ENCODE data around the gene ZNF689. TPM values are rescaled to one million over a fixed set of nuclear protein-coding genes. Genes with fewer than 3 reads are reported as not detected.
A peak's percentile ranks its signal among the peaks of the same experiment; 100 is the strongest.

ZNF689 gene
- total RNA-seq, 4 donors from 2014 or later, result 7.8 to 11.7 (median 10.0) TPM

DNA sequence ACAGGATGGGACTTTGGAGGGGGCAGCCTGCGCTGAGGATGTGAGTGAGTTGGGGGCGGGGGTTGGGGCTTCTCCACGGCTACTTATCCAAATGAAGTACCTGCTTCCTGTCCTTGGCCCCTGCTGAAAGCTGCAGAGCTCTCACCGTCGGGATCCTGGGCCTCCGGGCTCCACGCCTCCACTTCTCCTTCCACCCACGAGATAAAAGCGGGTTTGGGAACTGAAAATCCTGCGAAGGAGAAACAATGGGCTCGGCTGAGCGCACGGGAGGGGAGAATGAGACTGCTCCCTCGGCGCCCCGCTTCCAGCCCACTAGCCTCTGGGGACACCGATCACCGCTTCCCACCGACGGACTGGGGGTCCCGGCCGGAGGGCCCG is 25.2 kb downstream of the ZNF689 start:
- Histone ChIP-seq H3K4me3 (peak overlapping the region; percentile 71 to 84 (median 77)), H3K4me1 (peaks cover 0 to 30% (median 11%) of the 10 kb centered on the region in 4 donors), H3K27ac (peak overlapping the region; percentile 74 to 94 (median 92)), H3K27me3 (no peaks in the 10 kb centered on the region), H3K36me3 (peaks cover 0 to 38% (median 6%) of the 10 kb centered on the region in 3 donors), H3K9me3 (no peaks in the 10 kb centered on the region)
- no peak for TF ChIP-seq EP300 (IDR thresholded peaks at IDR 0.05)
- TF ChIP-seq, protein P1, sequence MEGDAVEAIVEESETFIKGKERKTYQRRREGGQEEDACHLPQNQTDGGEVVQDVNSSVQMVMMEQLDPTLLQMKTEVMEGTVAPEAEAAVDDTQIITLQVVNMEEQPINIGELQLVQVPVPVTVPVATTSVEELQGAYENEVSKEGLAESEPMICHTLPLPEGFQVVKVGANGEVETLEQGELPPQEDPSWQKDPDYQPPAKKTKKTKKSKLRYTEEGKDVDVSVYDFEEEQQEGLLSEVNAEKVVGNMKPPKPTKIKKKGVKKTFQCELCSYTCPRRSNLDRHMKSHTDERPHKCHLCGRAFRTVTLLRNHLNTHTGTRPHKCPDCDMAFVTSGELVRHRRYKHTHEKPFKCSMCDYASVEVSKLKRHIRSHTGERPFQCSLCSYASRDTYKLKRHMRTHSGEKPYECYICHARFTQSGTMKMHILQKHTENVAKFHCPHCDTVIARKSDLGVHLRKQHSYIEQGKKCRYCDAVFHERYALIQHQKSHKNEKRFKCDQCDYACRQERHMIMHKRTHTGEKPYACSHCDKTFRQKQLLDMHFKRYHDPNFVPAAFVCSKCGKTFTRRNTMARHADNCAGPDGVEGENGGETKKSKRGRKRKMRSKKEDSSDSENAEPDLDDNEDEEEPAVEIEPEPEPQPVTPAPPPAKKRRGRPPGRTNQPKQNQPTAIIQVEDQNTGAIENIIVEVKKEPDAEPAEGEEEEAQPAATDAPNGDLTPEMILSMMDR (IDR thresholded peaks at IDR 0.05), result no peak
- TF ChIP-seq POLR2A (IDR thresholded peaks at IDR 0.05), result no peak
- DNase-seq (ENCODE audit: low spot score in 2 of 2), result no peak
- WGBS, 2 donors, result 1 to 2% methylated on average over 22 to 23 of the region's 23 CpGs

DNA sequence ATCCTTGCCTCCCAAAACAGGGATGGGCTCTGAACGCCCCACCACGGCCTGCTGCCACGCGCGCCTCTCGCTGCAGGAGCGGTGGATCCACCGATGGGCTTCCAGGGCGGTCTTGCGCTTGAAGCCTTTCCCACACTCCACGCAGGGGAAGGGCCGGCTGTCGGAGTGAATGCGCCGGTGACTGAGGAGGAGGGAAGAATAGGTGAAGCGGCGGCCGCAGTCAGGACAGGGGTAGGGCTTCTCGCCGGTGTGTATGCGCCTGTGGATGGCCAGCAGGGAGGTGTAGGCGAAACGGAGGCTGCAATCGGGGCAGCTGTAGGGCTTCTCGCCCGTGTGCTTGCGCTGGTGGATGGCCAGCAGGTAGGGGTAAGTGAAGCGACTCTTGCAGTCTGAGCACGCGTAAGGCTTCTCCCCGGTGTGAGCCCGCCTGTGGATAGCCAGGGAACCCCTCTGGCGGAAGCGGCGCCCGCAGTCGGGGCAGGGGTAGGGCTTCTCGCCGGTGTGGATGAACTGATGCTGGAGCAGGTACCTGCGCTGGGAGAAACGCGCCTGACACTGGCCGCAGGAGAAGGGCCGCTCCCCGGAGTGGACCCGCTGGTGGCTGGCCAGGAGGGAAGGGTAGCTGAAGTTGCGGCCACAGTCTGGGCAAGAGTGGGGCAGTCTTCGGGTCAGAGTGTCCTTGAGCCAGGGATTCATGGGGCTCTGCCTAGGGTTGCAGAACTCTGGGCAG is 27.4 kb downstream of the ZNF689 start:
- Histone ChIP-seq H3K36me3 (peaks cover 0 to 59% (median 6%) of the 10 kb centered on the region in 3 donors), H3K9me3 (no peaks in the 10 kb centered on the region), H3K27ac (no peak overlapping the region), H3K27me3 (no peaks in the 10 kb centered on the region), H3K4me1 (peaks cover 0 to 30% (median 11%) of the 10 kb centered on the region in 4 donors), H3K4me3 (no peak overlapping the region)
- no peak for DNase-seq (ENCODE audit: low spot score in 2 of 2)
- WGBS, 2 donors, result 96 to 97% methylated on average over 48 of the region's 48 CpGs
- TF ChIP-seq POLR2A (IDR thresholded peaks at IDR 0.05), result no peak
- no peak for TF ChIP-seq EP300 (IDR thresholded peaks at IDR 0.05)
- TF ChIP-seq, protein P1 (IDR thresholded peaks at IDR 0.05), result no peak

DNA sequence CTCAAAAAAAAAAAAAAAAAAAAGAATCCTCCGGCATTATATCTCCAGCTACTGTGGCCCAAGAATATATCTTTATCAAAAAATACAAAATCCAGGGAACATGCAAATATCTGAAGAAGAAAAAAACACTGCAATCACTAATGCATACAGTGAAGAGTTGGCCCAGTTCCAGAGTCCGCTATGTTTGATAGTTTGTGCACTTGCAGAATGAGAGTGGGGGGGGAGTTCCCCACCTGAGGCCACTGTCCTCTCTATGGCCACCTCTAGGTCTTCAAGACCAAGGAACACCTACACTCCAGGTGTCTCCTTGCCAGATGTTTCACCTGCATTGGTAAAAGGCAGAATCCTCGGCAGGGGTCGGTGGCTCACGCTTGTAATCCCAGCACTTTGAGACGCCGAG is 28.7 kb downstream of the ZNF689 start:
- Histone ChIP-seq H3K4me3 (no peak overlapping the region), H3K27ac (no peak overlapping the region), H3K9me3 (no peaks in the 10 kb centered on the region), H3K36me3 (peaks cover 0 to 65% (median 6%) of the 10 kb centered on the region in 3 donors), H3K27me3 (no peaks in the 10 kb centered on the region), H3K4me1 (peaks cover 0 to 30% (median 11%) of the 10 kb centered on the region in 4 donors)
- DNase-seq (ENCODE audit: low spot score in 2 of 2), result no peak
- TF ChIP-seq POLR2A (IDR thresholded peaks at IDR 0.05) (no peak), EP300 (IDR thresholded peaks at IDR 0.05) (no peak)
- TF ChIP-seq, protein P1 (IDR thresholded peaks at IDR 0.05), result no peak
- 87 to 88% methylated on average over 7 of the region's 7 CpGs for WGBS, 2 donors

DNA sequence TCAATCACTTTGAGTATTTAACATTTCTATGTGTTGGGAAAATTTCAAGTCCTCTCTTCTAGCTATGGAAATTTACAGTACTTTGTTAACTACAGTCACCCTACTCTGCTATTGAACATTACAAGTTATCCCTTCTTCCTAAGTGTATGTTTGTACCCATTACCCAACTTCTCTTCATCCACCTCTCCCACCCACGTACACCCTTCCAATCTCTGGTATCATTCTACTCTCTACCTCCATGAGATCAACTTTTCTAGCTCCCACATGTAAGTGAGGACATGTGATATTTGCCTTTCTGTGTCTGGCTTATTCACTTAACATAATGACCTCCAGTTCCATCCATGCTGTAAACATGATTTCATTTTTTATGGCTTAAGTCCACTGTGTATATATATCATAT is 35.5 kb downstream of the ZNF689 start:
- no peaks in the 10 kb centered on the region for H3K27me3 ChIP-seq
- H3K4me3 ChIP-seq, result no peak overlapping the region
- H3K36me3 ChIP-seq, result peaks cover 0 to 27% (median 0%) of the 10 kb centered on the region in 3 donors
- 81 to 84% methylated on average over 1 of the region's 1 CpG for WGBS, 2 donors
- no peaks in the 10 kb centered on the region for H3K9me3 ChIP-seq
- no peak overlapping the region for H3K27ac ChIP-seq
- no peak for DNase-seq (ENCODE audit: low spot score in 2 of 2)
- TF ChIP-seq EP300 (IDR thresholded peaks at IDR 0.05), result no peak
- TF ChIP-seq, protein P1 (IDR thresholded peaks at IDR 0.05), result no peak
- TF ChIP-seq POLR2A (IDR thresholded peaks at IDR 0.05), result no peak
- H3K4me1 ChIP-seq, result peaks cover 0 to 21% (median 19%) of the 10 kb centered on the region in 4 donors

Data from tibial nerve (tissue), 4 donors.